ENCODE measurements around the gene DBR1.

Gene DBR1

DNA sequence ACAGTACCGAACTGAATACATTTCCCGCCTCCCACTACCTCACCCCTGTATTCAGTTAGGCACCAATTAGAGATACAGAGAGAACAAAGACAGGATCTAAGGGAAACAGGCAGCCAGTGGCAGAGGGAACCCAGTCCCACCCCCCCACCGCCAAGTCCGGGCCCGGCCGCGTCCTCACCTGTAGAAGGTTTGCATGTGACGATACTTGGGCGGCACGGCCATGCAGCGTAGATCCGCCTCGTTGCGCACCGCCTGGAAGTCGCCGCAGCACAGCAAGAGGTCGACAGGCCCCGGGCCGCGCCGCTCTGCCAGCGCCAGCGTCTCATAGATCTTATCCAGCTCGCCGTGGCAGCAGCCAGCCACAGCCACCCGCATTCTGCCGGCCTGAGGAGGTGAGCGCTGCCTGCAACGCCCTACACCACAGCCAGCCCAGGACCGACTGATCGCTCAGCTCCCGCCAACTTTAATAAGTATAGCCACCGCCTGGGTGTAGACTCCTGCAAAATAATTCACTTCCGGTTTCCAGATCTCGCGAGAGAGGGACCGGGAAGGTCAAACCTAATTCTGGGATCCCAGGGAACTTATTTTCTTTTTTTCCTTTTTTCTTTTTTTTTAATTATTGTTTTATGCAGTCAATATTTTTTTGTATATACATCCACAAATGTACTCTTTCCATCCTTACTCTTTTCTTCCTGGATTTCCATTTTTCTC lies at the start of gene DBR1:
DBR1 (minus strand) TSS at position 501 of the 711 bp plus-strand sequence; CDS start at position 375, 126 bp downstream.
- peak; percentile 95 for DNase-seq

DNA sequence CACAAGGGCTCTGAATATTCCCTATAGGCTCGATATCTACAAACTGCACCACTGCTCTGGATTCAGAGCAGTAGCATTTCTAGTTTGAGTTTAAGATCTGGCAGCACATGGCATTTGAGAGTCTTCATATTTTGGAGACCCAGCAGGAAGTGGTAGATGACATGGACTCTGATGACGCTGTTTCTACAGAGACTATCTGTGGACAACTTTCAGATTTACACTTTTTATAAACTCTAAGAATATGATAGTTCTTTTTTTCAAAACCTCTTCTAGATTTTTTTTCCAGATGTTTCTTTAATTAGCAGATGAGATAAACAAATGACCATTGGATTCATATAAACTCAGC lies 48.2 kb upstream of the DBR1 start:
- no peak for DNase-seq

- peak; percentile 56 for DNase-seq
Observed at GRCh38 chr3:138222131-138222941, 47.6 kb upstream of the DBR1 start.

GRCh38 chr3:138220788-138221187 lies 46.1 kb upstream of the DBR1 start:
- no peak for DNase-seq

DNA sequence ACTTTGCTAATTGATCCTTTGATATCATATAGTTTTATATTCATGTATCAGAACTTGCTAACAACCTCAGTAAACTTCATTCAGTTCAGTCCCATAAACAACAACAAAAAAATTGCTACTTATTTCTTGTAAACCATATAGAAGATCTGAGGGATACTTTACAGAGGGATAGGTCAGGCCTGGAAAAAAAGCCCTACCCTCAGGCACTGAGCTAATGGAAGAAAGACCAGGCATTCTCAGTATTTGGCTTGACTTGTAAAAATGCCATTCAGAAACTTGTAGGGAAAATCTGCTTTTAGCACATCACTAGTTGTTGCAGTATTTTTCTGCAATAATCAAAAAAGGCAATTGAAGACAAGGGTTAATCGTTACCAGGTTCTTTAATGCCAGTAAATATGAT lies 45.5 kb upstream of the DBR1 start:
- no peak for DNase-seq

- DNase-seq = no peak
Observed at GRCh38 chr3:138219255-138219654, 44.5 kb upstream of the DBR1 start.

DNA sequence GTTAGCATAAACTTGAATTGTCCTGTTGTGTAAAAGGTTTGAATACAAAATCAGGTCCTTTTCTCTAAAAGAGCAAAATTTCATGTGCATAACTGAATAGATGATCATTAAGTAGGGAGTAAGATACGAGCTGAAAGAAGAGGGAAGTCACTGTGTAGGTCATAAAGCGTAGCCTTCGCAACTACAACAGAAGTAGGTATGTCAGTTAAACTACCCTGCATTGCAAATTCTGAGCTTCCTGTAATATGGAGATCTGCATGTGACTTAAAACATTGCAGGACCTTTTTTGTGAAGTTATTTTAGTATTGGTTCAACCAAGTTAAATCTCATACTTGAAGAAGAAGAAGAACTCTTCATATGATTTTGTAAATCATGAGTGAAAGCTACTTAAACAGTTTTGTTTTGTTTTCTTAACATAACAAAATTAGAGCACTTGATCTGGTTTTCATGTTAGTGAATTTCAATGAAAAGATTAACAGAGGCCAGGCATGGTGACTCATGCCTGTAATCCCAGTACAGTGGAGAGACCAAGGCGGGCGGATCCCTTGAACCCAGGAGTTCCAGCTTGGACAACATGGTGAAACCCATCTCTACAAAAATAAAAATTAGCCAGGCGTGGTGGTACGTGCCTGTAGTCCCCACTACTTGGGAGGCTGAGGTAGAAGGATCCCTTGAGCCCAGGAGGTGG lies 38.8 kb upstream of the DBR1 start:
- DNase-seq = peak; percentile 53

GRCh38 chr3:138210528-138210927 lies 35.8 kb upstream of the DBR1 start:
- no peak for DNase-seq

GRCh38 chr3:138206196-138206595 lies 31.5 kb upstream of the DBR1 start:
- no peak for DNase-seq

DNA sequence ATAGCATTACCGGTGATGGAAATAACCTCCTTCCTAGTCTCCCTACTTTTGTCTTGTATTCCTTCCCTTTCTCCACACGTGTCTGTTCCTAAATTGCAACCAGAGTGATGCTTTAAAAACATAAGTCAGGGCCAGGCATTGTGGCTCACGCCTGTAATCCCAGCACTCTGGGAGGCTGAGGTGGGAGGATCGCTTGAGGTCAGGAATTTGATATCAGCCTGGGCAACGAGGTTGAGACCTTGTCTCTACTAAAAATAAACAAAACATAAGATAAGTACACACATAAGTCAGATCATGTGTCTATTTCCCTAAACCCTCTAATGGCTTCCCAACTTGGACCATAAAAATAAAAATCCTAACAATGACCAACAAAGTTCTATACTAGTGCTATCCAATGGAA lies 30.8 kb upstream of the DBR1 start:
- DNase-seq = no peak

DNA sequence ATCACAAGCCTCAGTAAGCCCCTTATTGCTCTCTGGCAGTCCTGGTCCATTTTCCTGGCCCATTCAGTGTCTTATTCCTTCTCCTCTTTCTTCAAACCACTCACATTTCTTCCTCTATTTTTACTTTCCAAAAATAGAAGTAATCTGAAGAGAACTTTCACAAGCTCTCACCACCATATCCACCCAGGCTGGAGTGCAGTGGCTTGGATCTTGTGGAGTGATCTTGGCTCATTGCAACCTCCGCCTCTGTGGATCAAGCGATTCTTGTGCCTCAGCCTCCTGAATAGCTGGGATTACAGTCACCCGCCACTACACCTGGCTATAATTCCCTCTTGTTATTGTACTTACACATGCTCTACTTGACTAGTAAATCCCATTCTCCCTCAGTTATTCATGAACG lies 29.2 kb upstream of the DBR1 start:
- no peak for DNase-seq

- peak; percentile 39 for DNase-seq
Observed at GRCh38 chr3:138202945-138203701, 28.4 kb upstream of the DBR1 start.

GRCh38 chr3:138200424-138200823 lies 25.7 kb upstream of the DBR1 start:
- peak; percentile 74 for DNase-seq

DNA sequence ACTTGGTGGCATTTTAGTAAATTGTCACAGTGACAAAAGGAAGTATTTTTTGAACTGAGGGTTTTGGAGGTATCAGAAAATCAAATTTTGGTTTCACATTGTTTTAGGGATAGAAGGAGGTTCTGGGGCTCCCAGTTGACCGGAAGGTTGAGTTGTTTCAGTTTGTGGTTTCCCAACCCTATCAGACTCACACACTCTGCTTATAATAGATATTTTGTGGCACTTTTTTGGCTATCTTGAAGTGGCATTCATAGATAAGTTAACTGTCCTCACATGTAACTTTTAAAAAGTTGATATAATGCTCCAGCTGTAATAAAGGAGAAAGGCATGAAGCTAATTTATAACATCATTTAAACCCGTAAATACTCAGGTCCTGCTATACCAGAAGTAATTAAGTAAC lies 25.1 kb upstream of the DBR1 start:
- DNase-seq = peak; percentile 98

DNA sequence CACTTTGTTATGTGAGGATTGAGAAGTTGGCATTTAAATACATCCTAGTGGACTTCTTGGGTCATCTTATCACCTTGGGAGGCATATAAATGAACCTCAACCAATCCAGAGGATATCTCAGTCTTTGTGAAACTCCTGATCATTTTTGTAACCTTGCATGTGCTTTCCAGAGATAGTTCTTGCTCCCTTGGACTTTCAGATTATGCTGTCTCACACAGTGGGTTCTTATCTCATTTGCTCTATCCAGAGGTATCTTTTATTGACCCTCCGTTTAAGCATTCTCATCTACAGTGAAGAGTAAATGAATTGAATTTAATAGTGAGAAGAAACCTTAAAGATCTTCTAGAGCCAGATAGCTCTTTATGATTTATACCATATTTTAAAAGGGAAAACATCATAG lies 22.8 kb upstream of the DBR1 start:
- peak; percentile 54 for DNase-seq

GRCh38 chr3:138197058-138197457 lies 22.3 kb upstream of the DBR1 start:
- DNase-seq = peak; percentile 86

DNA sequence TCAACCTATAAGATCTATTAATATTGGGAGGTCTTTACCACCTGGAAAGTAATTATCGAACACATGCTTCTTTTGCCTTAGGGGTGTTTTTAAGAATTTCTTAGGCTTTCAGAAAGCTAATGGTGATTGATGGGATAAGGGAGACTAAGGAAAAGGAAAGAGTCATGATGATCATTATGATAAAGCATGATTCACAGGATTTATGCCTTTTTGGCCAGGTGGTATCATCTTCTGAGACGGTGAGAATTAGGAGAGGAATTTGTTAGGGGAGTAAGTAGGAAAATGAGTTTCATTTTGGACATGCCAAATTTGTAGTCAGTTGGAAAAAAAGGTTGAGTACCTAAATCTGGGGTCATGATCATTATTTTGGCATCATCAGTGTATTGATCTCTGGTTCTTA lies 21.3 kb upstream of the DBR1 start:
- DNase-seq = no peak

DNA sequence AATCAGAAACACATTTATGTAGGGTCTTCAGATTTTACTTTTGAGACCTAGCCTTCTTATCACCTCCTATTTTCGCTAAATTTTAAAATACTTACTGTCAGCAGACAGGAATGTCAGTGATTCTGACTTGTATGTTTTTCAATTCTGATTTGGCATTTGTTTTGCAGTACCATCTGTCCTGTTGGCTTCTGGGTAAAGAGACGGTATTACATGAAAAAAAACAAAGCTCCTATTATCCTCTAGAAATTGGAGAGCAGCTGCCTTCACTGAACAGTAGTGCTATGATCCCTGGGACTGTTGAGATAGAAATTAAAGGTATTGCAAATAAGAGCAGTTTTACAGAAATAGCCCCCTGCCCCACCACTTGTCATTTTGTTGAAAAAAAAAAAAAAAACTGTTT lies 20.8 kb upstream of the DBR1 start:
- DNase-seq = no peak

DNA sequence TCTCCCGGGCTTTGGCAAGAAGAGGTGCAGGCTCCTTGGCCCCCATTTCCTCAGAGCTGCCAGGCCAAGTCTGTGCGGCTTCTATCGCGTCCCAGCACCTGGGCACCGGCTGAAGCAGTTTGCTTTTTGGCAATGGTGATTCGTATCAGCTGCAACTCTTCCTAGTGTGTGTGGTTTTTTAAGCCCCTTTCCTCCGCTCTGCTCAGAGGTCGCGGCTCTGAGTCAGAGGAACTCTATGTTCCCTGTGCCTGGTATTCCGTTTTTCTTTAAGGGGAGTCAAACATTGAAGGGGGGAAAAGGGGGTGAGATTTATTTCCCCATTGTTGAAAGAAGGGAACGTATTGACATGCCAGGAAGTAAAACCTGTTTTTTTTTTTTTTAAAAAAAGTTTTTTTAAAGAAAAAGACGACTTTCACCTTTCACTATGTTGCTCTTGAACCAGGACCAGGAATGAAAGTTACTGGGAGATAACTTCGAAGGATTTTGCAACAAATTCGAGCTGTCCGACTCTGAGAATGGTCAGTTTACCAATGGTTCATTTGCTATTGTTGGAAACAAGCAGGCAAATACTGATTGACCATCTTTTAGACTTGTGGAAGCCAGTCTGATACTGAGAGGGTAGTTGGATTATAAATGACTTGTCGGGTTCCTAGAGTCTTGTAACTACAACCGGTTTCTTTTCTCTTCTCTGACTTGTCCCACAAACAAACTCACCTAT lies 13.5 kb upstream of the DBR1 start:
- peak; percentile 87 for DNase-seq

- DNase-seq = no peak
Observed at GRCh38 chr3:138187296-138188012, 12.7 kb upstream of the DBR1 start, which contains the start of gene ARMC8. ARMC8 (plus strand) TSS chr3:138187301; CDS start chr3:138187555, 254 bp downstream.

GRCh38 chr3:138186803-138187295 lies 12.1 kb upstream of the DBR1 start:
- peak; percentile 97 for DNase-seq

Data from hematopoietic multipotent progenitor cell treated with erythropoietin and hydrocortisone succinate and interleukin-3 and kit ligand, for 6 days (in vitro differentiated cells).